Karpas-422 (cell line): Measurements from ENCODE around the gene GLDC. TPM values are rescaled to one million over a fixed set of nuclear protein-coding genes. Genes with fewer than 3 reads are reported as not detected.
"Not testable (repeated sequence)": the region's sequence is repeated elsewhere in the genome, so short reads cannot be mapped to it uniquely, and the experiment has no call there.

Experiments used
- DNase-seq: peaks from one replicate; pipeline ENCODE4 v3.0.0-alpha.2; 2015
- H2AFZ ChIP-seq: fragments of 200-600 bp; sonication (generic); 2 replicates; pipeline ENCODE4 v1.6.1; 2014; ENCODE audit warnings: antibody characterized with exemption, low read length, mixed read lengths
- H3K27ac ChIP-seq: fragments of 200-600 bp; sonication (generic); 2 replicates; pipeline ENCODE4 v1.5.1; 2014; ENCODE audit warnings: mild to moderate bottlenecking, low read length, moderate library complexity
- H3K27me3 ChIP-seq: fragments of 200-600 bp; sonication (generic); 2 replicates; pipeline ENCODE4 v1.6.1; 2014; ENCODE audit warnings: low read length, mixed read lengths
- H3K36me3 ChIP-seq: fragments of 200-600 bp; sonication (generic); 2 replicates; pipeline ENCODE4 v1.6.1; 2014; ENCODE audit warnings: low read length, mixed read lengths; ENCODE audit not compliant: insufficient read depth
- H3K4me1 ChIP-seq: fragments of 200-600 bp; sonication (generic); 2 replicates; pipeline ENCODE4 v1.6.1; 2014; ENCODE audit warnings: mild to moderate bottlenecking, low read length, mixed read lengths
- H3K4me2 ChIP-seq: fragments of 200-600 bp; sonication (generic); 2 replicates; pipeline ENCODE4 v1.6.1; 2014; ENCODE audit warnings: low read length, low read depth, mild to moderate bottlenecking; ENCODE audit not compliant: poor library complexity, severe bottlenecking
- H3K4me3 ChIP-seq: fragments of 200-600 bp; sonication (generic); 2 replicates; pipeline ENCODE4 v1.5.1; 2014; ENCODE audit warnings: mild to moderate bottlenecking, antibody characterized with exemption, low read length, mixed read lengths
- H3K79me2 ChIP-seq: fragments of 200-600 bp; sonication (generic); 2 replicates; pipeline ENCODE4 v1.6.1; 2014; ENCODE audit warnings: mild to moderate bottlenecking, low read length, mixed read lengths
- H3K9ac ChIP-seq: fragments of 200-600 bp; sonication (generic); 2 replicates; pipeline ENCODE4 v1.6.0; 2014; ENCODE audit warnings: low read length
- H3K9me2 ChIP-seq: fragments of 200-600 bp; sonication (generic), shearing (Covaris generic); replicated peaks from 2 replicates; pipeline ENCODE4 v1.6.0; 2014; ENCODE audit warnings: mild to moderate bottlenecking, low read length, moderate library complexity; ENCODE audit not compliant: insufficient read depth
- H3K9me3 ChIP-seq: fragments of 300-700, 200-600 bp; sonication (generic); 2 replicates; pipeline ENCODE4 v1.6.1; 2014; ENCODE audit warnings: low read length, mixed read lengths
- H4K20me1 ChIP-seq: fragments of 200-600 bp; sonication (generic); 2 replicates; pipeline ENCODE4 v1.6.1; 2014; ENCODE audit warnings: mild to moderate bottlenecking, antibody characterized with exemption, low read length, low read depth; ENCODE audit not compliant: insufficient read depth
- total RNA-seq: library from RNA; depleted of rRNA; stranded (reverse); fragments of >200 nt; shearing (Covaris generic); gene quantifications from 2 replicates; pipeline ENCODE4 v1.2.3, GENCODE V29; 2014; ENCODE audit warnings: low replicate concordance

The GLDC gene
- total RNA-seq, 1 experiment from 2014 or later, result not detected

DNA sequence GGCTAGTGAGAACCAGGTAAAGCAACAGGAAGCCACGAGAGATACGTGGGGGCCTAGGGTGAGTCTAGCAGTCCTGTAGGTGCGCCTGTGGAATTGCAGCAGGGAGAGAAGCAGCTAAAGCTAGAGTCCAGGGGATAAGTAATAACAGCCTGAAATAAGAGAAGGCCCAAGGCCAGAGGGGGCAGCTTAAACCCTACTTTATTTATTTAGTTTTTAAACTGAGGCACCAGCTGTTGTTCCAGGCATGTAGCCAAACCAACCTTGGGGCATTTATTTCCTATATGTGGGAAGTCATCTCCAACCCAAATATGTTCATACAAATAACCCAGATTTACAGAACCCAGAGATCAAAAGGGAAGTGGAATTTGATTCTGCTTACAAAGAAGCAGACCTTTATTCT is 93.5 kb downstream of the GLDC start:
- H3K36me3 ChIP-seq, result no peaks in the 10 kb centered on the region
- no peak overlapping the region for H3K4me3 ChIP-seq
- H4K20me1 ChIP-seq, result no peaks in the 10 kb centered on the region
- no peaks in the 10 kb centered on the region for H3K9me3 ChIP-seq
- no peaks in the 10 kb centered on the region for H3K27me3 ChIP-seq
- no peaks in the 10 kb centered on the region for H3K79me2 ChIP-seq
- H3K9ac ChIP-seq, result no peak overlapping the region
- no peak overlapping the region for H2AFZ ChIP-seq
- no peak overlapping the region for H3K4me2 ChIP-seq
- no peak overlapping the region for H3K27ac ChIP-seq
- no peaks in the 10 kb centered on the region for H3K4me1 ChIP-seq
- H3K9me2 ChIP-seq, result no peaks in the 10 kb centered on the region
- DNase-seq, result peak; percentile 22

DNA sequence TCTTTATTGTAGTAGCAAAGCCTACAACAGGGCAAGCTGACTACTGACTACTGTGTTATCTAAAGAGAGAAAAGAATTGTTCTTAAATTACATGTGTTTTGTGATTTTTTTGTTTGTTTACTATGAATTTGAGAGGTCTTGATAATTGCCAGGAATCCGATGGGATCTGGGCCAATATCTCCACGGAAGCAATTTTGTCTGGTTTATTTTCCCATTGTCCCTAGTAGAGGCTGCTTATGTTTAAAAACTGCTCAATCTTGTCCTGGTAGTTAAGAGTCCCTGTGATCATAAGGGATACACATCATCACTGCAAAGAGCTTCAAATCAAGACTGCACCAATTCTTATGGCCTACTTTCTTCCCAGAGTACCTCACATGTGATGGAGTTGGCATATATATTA is 94.4 kb downstream of the GLDC start:
- Histone ChIP-seq H4K20me1 (no peaks in the 10 kb centered on the region), H3K27me3 (no peaks in the 10 kb centered on the region), H3K4me1 (no peaks in the 10 kb centered on the region), H3K79me2 (no peaks in the 10 kb centered on the region), H3K4me3 (no peak overlapping the region), H3K36me3 (no peaks in the 10 kb centered on the region), H3K4me2 (no peak overlapping the region), H3K9ac (no peak overlapping the region), H2AFZ (no peak overlapping the region), H3K27ac (no peak overlapping the region), H3K9me3 (no peaks in the 10 kb centered on the region), H3K9me2 (no peaks in the 10 kb centered on the region)
- DNase-seq, result no peak

DNA sequence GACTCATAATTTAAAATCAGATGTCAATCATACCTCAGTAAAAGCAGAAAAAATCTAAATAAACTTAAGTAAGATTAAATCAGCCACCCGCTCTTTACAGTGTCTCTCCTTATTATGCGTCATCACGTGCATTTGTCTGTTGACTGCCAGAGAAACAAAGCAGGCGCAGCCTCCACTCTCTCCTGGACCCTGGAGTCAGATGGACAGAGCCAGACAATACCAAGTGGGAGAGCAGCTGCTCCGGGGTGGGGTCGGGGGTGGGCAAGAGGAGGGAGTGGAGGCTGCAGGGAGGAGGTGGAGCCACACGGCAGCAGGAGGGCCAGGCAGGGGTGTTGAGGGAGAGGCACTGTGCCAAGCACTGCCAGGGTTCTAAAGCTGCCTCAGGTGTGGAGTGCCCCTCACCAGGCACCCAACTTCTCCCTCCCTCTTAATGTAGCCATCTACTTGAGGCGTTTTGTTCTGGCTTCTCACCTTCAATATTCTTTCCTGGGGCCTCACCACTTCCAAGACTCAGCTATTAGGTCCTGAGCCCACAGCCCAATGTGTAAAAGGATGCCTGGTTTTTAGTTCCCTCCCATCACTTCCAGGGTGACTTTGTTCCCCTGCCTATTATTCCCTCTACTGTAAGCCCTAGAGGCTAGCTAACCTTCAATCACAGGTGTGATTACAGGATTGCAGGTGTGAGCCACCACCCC is 96.3 kb downstream of the GLDC start:
- no peak for DNase-seq
- H3K9me3 ChIP-seq, result no peaks in the 10 kb centered on the region
- no peaks in the 10 kb centered on the region for H3K9me2 ChIP-seq
- no peak overlapping the region for H3K9ac ChIP-seq
- H3K36me3 ChIP-seq, result no peaks in the 10 kb centered on the region
- no peaks in the 10 kb centered on the region for H3K79me2 ChIP-seq
- H4K20me1 ChIP-seq, result no peaks in the 10 kb centered on the region
- no peak overlapping the region for H3K4me2 ChIP-seq
- no peak overlapping the region for H3K27ac ChIP-seq
- H3K27me3 ChIP-seq, result no peaks in the 10 kb centered on the region
- no peak overlapping the region for H2AFZ ChIP-seq
- no peak overlapping the region for H3K4me3 ChIP-seq
- H3K4me1 ChIP-seq, result no peaks in the 10 kb centered on the region

DNA sequence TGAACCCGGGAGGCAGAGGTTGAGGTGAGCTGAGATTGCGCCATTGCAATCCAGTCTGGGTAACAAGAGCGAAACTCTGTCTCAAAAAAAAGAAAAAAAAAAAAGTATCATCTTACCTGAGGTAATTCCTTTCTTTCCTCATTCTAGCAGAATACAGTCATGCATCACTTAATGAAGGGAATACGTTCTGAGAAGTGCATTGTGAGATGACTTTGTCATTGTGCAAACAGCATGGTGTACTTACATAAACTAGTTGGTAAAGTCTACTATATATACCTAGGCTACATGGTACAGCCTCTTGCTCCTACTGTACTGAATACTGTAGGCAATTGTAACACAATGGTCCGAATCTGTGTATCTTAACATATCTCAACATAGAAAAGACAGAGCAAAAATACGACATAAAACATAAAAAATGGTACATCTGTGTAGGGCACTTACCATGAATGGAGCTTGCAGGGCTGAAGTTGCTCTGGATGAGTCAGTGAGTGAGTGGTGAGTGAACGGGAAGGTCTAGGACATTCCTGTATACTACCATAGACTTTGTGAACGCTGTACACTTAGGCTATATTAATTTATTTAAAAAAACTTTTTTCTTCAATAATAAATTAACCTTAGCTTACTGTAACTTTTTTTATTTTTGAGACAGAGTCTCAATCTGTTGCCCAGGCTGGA is 100.4 kb downstream of the GLDC start:
- H4K20me1 ChIP-seq, result no peaks in the 10 kb centered on the region
- H3K9me2 ChIP-seq, result no peaks in the 10 kb centered on the region
- H3K4me3 ChIP-seq, result no peak overlapping the region
- H3K9ac ChIP-seq, result no peak overlapping the region
- no peaks in the 10 kb centered on the region for H3K4me1 ChIP-seq
- no peak overlapping the region for H2AFZ ChIP-seq
- no peaks in the 10 kb centered on the region for H3K79me2 ChIP-seq
- H3K27me3 ChIP-seq, result no peaks in the 10 kb centered on the region
- H3K9me3 ChIP-seq, result no peaks in the 10 kb centered on the region
- no peak overlapping the region for H3K4me2 ChIP-seq
- DNase-seq, result no peak
- no peaks in the 10 kb centered on the region for H3K36me3 ChIP-seq
- no peak overlapping the region for H3K27ac ChIP-seq

DNA sequence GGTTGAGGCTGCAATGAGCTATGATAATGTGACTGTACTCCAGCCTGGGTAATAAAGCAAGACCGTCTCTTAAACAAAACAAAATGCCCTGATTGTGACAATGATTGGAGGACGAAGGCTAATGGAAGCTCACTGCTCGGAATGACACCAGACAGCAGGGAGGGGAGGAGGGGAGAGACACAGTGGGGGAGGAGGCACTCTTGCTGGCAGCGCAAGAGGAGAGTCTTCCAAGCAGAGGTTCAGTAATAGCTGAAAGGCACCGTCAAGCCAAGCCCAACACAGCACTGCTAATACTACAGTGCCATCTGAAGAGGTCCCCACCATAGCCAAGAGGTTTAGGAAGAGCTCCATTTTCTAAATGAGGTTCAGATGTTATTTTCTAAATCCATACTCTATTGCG is 102.3 kb downstream of the GLDC start:
- no peak for DNase-seq
- Histone ChIP-seq H3K36me3 (no peaks in the 10 kb centered on the region), H3K9me3 (no peaks in the 10 kb centered on the region), H3K27me3 (no peaks in the 10 kb centered on the region), H3K9ac (no peak overlapping the region), H3K27ac (no peak overlapping the region), H3K4me3 (no peak overlapping the region), H3K4me2 (no peak overlapping the region), H3K9me2 (no peaks in the 10 kb centered on the region), H3K4me1 (no peaks in the 10 kb centered on the region), H3K79me2 (no peaks in the 10 kb centered on the region), H2AFZ (no peak overlapping the region), H4K20me1 (no peaks in the 10 kb centered on the region)

DNA sequence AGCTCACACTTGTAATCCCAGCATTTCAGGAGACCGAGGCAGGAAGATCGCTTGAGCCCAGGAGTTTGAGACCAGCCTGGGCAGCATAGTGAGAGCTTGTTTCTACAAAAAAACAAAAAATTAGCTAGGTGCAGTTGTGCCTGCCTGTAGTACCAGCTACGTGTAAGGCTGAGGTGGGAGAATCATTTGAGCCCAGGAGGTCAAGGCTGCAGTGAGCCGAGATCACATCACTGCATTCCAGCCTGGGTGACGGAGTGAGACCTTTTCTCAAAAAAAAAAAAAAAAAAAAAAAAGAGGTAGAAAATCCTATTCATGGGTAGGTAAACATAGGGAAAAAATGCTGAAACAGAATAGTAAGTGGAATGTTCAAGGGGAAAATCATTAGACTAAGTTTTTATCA is 102.9 kb downstream of the GLDC start:
- DNase-seq, H3K27me3 ChIP-seq, H3K9ac ChIP-seq, H3K4me3 ChIP-seq, H3K9me3 ChIP-seq, H4K20me1 ChIP-seq, H3K27ac ChIP-seq, H3K9me2 ChIP-seq, H3K36me3 ChIP-seq, H3K4me1 ChIP-seq, H3K4me2 ChIP-seq, H2AFZ ChIP-seq, H3K79me2 ChIP-seq: not testable (repeated sequence)

DNA sequence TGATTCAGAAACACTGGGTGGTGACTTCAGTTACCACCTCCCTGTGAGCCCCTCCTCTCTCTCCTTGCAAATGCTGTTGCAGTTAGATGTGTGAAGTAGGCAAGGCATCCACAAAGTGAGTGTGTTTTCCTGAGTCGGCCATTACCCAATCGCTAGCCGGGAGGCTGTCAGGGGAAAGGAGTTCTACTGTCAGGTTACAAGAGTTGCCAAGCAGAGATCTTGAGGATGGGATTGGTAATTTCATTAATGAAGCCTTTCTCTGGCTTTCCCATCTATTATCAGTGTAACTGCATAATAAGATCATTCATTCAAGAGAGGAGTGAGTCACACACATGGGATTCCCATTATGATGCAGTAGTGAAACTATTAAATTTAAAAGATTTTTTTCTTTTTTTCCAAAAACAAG is 106.9 kb downstream of the GLDC start:
- Histone ChIP-seq H3K27ac (no peak overlapping the region), H3K36me3 (no peaks in the 10 kb centered on the region), H3K9me3 (no peaks in the 10 kb centered on the region), H3K4me1 (no peaks in the 10 kb centered on the region), H3K9ac (no peak overlapping the region), H3K4me3 (no peak overlapping the region), H3K79me2 (no peaks in the 10 kb centered on the region), H4K20me1 (no peaks in the 10 kb centered on the region), H3K4me2 (no peak overlapping the region), H2AFZ (no peak overlapping the region), H3K27me3 (no peaks in the 10 kb centered on the region), H3K9me2 (no peaks in the 10 kb centered on the region)
- no peak for DNase-seq

DNA sequence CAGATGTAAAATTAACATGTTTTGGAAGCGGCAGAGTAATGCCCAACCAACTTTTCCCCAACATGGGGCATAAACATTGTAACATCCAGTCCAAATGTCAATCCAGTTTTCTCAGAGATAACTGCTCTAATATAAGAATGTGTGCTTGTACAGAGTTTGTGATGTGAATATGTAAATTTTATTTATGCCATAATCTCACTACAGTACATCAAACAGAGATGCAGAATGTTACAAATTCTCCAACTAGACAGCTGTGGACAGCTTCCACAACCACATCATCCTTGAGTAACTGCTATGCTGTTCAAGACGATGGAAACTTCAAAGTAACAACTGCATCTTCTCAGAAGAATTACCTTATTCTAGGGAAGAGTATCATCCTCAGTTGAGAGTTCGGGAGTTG is 109.9 kb downstream of the GLDC start:
- no peak overlapping the region for H3K9ac ChIP-seq

More for the DNA sequence above, 109.9 kb downstream of the GLDC start:
- H4K20me1 ChIP-seq, result no peaks in the 10 kb centered on the region
- H3K79me2 ChIP-seq, result no peaks in the 10 kb centered on the region
- H3K27ac ChIP-seq, result no peak overlapping the region
- H3K9me3 ChIP-seq, result no peaks in the 10 kb centered on the region
- no peak overlapping the region for H2AFZ ChIP-seq
- H3K36me3 ChIP-seq, result no peaks in the 10 kb centered on the region
- DNase-seq, result no peak
- no peaks in the 10 kb centered on the region for H3K4me1 ChIP-seq
- no peaks in the 10 kb centered on the region for H3K9me2 ChIP-seq
- H3K4me2 ChIP-seq, result no peak overlapping the region
- H3K27me3 ChIP-seq, result no peaks in the 10 kb centered on the region
- H3K4me3 ChIP-seq, result no peak overlapping the region
